Liver (tissue), 9 donors: Measurements from ENCODE around the gene RNF175. TPM values are rescaled to one million over a fixed set of nuclear protein-coding genes. Genes with fewer than 3 reads are reported as not detected.
A peak's percentile ranks its signal among the peaks of the same experiment; 100 is the strongest.

ENCODE experiments used
- DNase-seq: peaks from one replicate; pipeline ENCODE4 v3.0.0-alpha.2; 2017; ENCODE audit warnings: low spot score
- H3K27ac ChIP-seq, 2 donors: one replicate each; pipeline ENCODE4 v1.7.0; 2013; ENCODE audit warnings: inconsistent platforms in 2 of 2, low read length in 2 of 2, control low read depth in 1 of 2, low read depth in 1 of 2, mild to moderate bottlenecking in 1 of 2
- H3K27me3 ChIP-seq, 4 donors: one replicate each; pipeline versions ENCODE4 v1.6.1 to v1.7.0; 2013; ENCODE audit warnings: low read length in 3 of 4, inconsistent platforms in 1 of 4, mild to moderate bottlenecking in 1 of 4, moderate library complexity in 1 of 4; ENCODE audit not compliant: control insufficient read depth in 4 of 4, insufficient read depth in 4 of 4
- H3K36me3 ChIP-seq, 4 donors: one replicate each; pipeline versions ENCODE4 v1.6.1 to v1.7.0; 2013; ENCODE audit warnings: low read length in 3 of 4, mild to moderate bottlenecking in 3 of 4, low read depth in 1 of 4, moderate library complexity in 1 of 4; ENCODE audit not compliant: control insufficient read depth in 4 of 4, insufficient read depth in 3 of 4
- H3K4me1 ChIP-seq, 4 donors: one replicate each; pipeline versions ENCODE4 v1.6.1 to v1.7.0; 2013; ENCODE audit warnings: low read length in 3 of 4, mild to moderate bottlenecking in 3 of 4, moderate library complexity in 1 of 4; ENCODE audit not compliant: control insufficient read depth in 4 of 4, insufficient read depth in 4 of 4
- H3K4me3 ChIP-seq, 3 donors: one replicate each; pipeline versions ENCODE4 v1.6.1 to v1.7.0; 2013; ENCODE audit warnings: low read length in 3 of 3, control low read depth in 1 of 3, low read depth in 1 of 3, mild to moderate bottlenecking in 1 of 3
- H3K9ac ChIP-seq, 2 donors: one replicate each; pipeline ENCODE4 v1.7.0; 2013; ENCODE audit warnings: low read length in 2 of 2, mild to moderate bottlenecking in 2 of 2, moderate library complexity in 2 of 2, control low read depth in 1 of 2, low read depth in 1 of 2
- H3K9me3 ChIP-seq, 4 donors: one replicate each; pipeline versions ENCODE4 v1.6.1 to v1.7.0; 2013; ENCODE audit warnings: low read length in 3 of 4; ENCODE audit not compliant: control insufficient read depth in 4 of 4
- ATF3 ChIP-seq: IDR thresholded peaks from 2 replicates; pipeline ENCODE4 v1.6.1; 2016; ENCODE audit warnings: antibody characterized with exemption
- CTCF ChIP-seq: fragments of 150-350 bp; IDR thresholded peaks from 2 replicates; pipeline ENCODE4 v1.5.1; 2017; ENCODE audit warnings: improper control_type of control experiment, low read depth, low read length; ENCODE audit not compliant: missing input control
- EGR1 ChIP-seq, 2 donors: IDR thresholded peaks; 2 replicates each; pipeline ENCODE4 v1.6.1; 2016 to 2018; ENCODE audit warnings: antibody characterized with exemption in 2 of 2, low read depth in 2 of 2
- FOXA1 ChIP-seq: IDR thresholded peaks from 2 replicates; pipeline ENCODE4 v1.6.1; 2016; ENCODE audit warnings: antibody characterized with exemption
- FOXA2 ChIP-seq: IDR thresholded peaks from 2 replicates; pipeline ENCODE4 v1.6.1; 2016; ENCODE audit warnings: antibody characterized with exemption
- GABPA ChIP-seq, 2 donors: IDR thresholded peaks in 1 of 2; conservative IDR thresholded peaks in 1 of 2; 2 replicates each; pipeline ENCODE4 v1.6.1; 2016; ENCODE audit warnings: antibody characterized with exemption in 2 of 2, mild to moderate bottlenecking in 1 of 2, moderate library complexity in 1 of 2
- HNF4A ChIP-seq, 2 donors: conservative IDR thresholded peaks; 2 replicates each; pipeline ENCODE4 v1.6.1; 2016; ENCODE audit warnings: antibody characterized with exemption in 2 of 2, mild to moderate bottlenecking in 2 of 2
- HNF4G ChIP-seq: IDR thresholded peaks from 2 replicates; pipeline ENCODE4 v1.6.1; 2016; ENCODE audit warnings: antibody characterized with exemption
- JUND ChIP-seq, 2 donors: IDR thresholded peaks; 2 replicates each; pipeline ENCODE4 v1.6.1; 2016; ENCODE audit warnings: antibody characterized with exemption in 2 of 2
- MAX ChIP-seq: IDR thresholded peaks from 2 replicates; pipeline ENCODE4 v1.6.1; 2016; ENCODE audit warnings: antibody characterized with exemption
- NR2F2 ChIP-seq: IDR thresholded peaks from 2 replicates; pipeline ENCODE4 v1.6.1; 2016; ENCODE audit warnings: antibody characterized with exemption
- REST ChIP-seq: IDR thresholded peaks from 2 replicates; pipeline ENCODE4 v1.6.1; 2016; ENCODE audit warnings: antibody characterized with exemption, mild to moderate bottlenecking
- RXRA ChIP-seq, 2 donors: IDR thresholded peaks; 2 replicates each; pipeline ENCODE4 v1.6.1; 2017 to 2018; ENCODE audit warnings: antibody characterized with exemption in 2 of 2, mild to moderate bottlenecking in 1 of 2
- SP1 ChIP-seq: IDR thresholded peaks from 2 replicates; pipeline ENCODE4 v1.6.1; 2018; ENCODE audit warnings: antibody characterized with exemption, mild to moderate bottlenecking
- TAF1 ChIP-seq: conservative IDR thresholded peaks from 2 replicates; pipeline ENCODE4 v1.6.1; 2016; ENCODE audit warnings: antibody characterized with exemption, mild to moderate bottlenecking
- YY1 ChIP-seq: IDR thresholded peaks from 2 replicates; pipeline ENCODE4 v1.6.1; 2016; ENCODE audit warnings: antibody characterized with exemption, mild to moderate bottlenecking
- ZBTB33 ChIP-seq: IDR thresholded peaks from 2 replicates; pipeline ENCODE4 v1.6.1; 2016; ENCODE audit warnings: antibody characterized with exemption
- WGBS: extraction: QIAGEN DNeasy Blood & Tissue Kit; methylation state at CpG from one replicate; pipeline ENCODE4 v1.1.7; 2013; 5-methylcytosine and 5-hydroxymethylcytosine counted together
- polyA plus RNA-seq, 2 donors: library from polyadenylated mRNA; stranded (reverse) in 1 of 2; unstranded in 1 of 2; fragments of 200-250 nt in 1 of 2; fragments of >200 nt in 1 of 2; fragmentation: Nextera tagmentation in 1 of 2; extraction: Ambion mirVana in 1 of 2; gene quantifications; one replicate each; pipeline versions ENCODE4 v1.2.1 to v1.2.3, GENCODE V29; 2013 to 2015
- total RNA-seq, 2 donors: library from RNA; depleted of rRNA; stranded (reverse); fragments of >200 nt; gene quantifications; one replicate each; pipeline ENCODE4 v1.2.3, GENCODE V29; 2014
- donor health status: healthy.
- donor health status: healthy.
- donor health status: healthy.
- donor health status: healthy.
- donor health status: healthy.

Gene RNF175
- total RNA-seq = under 1 TPM; 0.08 to 0.65 TPM
- polyA plus RNA-seq = under 1 TPM in 1 of 2 donors, not detected in 1; 0.24 TPM

GRCh38 chr4:153759407-153760316, at the start of gene RNF175:
Gene RNF175, minus strand, starts transcription at chr4:153760024. Its CDS starts 162 bp downstream, at chr4:153759862.
- Histone ChIP-seq H3K27me3 (peaks cover 0 to 14% (median 1%) of the 10 kb centered on the region in 4 donors), H3K36me3 (no peaks in the 10 kb centered on the region), H3K27ac (no peak within 1 kb of the TSS), H3K4me1 (peaks cover 0 to 9% (median 4%) of the 10 kb centered on the region in 4 donors), H3K9me3 (no peaks in the 10 kb centered on the region), H3K9ac (no peak within 1 kb of the TSS), H3K4me3 (peak within 1 kb of the TSS in 1 of 3 donors; percentile 56)
- TF ChIP-seq YY1 (no peak), HNF4G (no peak), FOXA2 (no peak), FOXA1 (no peak), RXRA (IDR thresholded peaks at IDR 0.05) (no peak), REST (no peak), HNF4A (conservative IDR thresholded peaks at IDR 0.05) (no peak), EGR1 (IDR thresholded peaks at IDR 0.05; ENCODE audit: low read depth in 2 of 2) (no peak), CTCF (no peak), SP1 (no peak), NR2F2 (no peak), TAF1 (no peak), MAX (no peak), ATF3 (no peak), JUND (IDR thresholded peaks at IDR 0.05) (no peak), GABPA (IDR thresholded peaks at IDR 0.05 in 1 of 2, conservative IDR thresholded peaks at IDR 0.05 in 1 of 2) (no peak)
- DNase-seq = no peak
- WGBS = 10% methylated on average over 76 of the region's 76 CpGs

GRCh38 chr4:153809307-153809706, 49.5 kb upstream of the RNF175 start:
- TF ChIP-seq FOXA1 (no peak), SP1 (no peak), EGR1 (IDR thresholded peaks at IDR 0.05; ENCODE audit: low read depth in 2 of 2) (no peak), REST (no peak), ZBTB33 (no peak), JUND (IDR thresholded peaks at IDR 0.05) (no peak), YY1 (no peak)
- H3K4me1 ChIP-seq = no peaks in the 10 kb centered on the region
- peaks cover 0 to 4% (median 0%) of the 10 kb centered on the region in 4 donors for H3K27me3 ChIP-seq
- H3K9me3 ChIP-seq = no peaks in the 10 kb centered on the region
- no peak overlapping the region for H3K9ac ChIP-seq
- DNase-seq = no peak
- no peaks in the 10 kb centered on the region for H3K36me3 ChIP-seq
- no peak overlapping the region for H3K4me3 ChIP-seq
- no peak overlapping the region for H3K27ac ChIP-seq
